Hematopoietic multipotent progenitor cell treated with erythropoietin and hydrocortisone succinate and interleukin-3 and kit ligand, for 8 days (in vitro differentiated cells): Measurements from ENCODE around the gene CREB1.

Experiments used
- DNase-seq: peaks from one replicate; pipeline ENCODE4 v3.0.0-alpha.2; 2015

The CREB1 gene

GRCh38 chr2:207546822-207547221, 17.1 kb downstream of the CREB1 start:
- no peak for DNase-seq

- DNase-seq = peak; percentile 31
These were observed 19.4 kb downstream of the CREB1 start for GRCh38 chr2:207549145-207549544.

- no peak for DNase-seq
These were observed 28.3 kb downstream of the CREB1 start for GRCh38 chr2:207558079-207558491.

GRCh38 chr2:207561386-207562080, 31.8 kb downstream of the CREB1 start:
- DNase-seq = no peak

GRCh38 chr2:207565736-207566500, 36.2 kb downstream of the CREB1 start:
- no peak for DNase-seq

- DNase-seq = peak; percentile 69
These were observed 37.9 kb downstream of the CREB1 start for GRCh38 chr2:207567671-207568070.

- DNase-seq = peak; percentile 24
These were observed 41.6 kb downstream of the CREB1 start for GRCh38 chr2:207571370-207571769.

GRCh38 chr2:207584952-207585351, 55.2 kb downstream of the CREB1 start:
- no peak for DNase-seq

GRCh38 chr2:207587305-207587704, 57.5 kb downstream of the CREB1 start:
- DNase-seq = no peak

GRCh38 chr2:207589143-207589542, 59.4 kb downstream of the CREB1 start:
- no peak for DNase-seq

GRCh38 chr2:207593277-207593676, 63.5 kb downstream of the CREB1 start:
- DNase-seq = no peak

GRCh38 chr2:207594264-207594663, 64.5 kb downstream of the CREB1 start:
- DNase-seq = no peak

GRCh38 chr2:207594731-207595130, 65.0 kb downstream of the CREB1 start:
- DNase-seq = no peak

GRCh38 chr2:207599636-207600035, 69.9 kb downstream of the CREB1 start:
- DNase-seq = no peak

- no peak for DNase-seq
These were observed 70.5 kb downstream of the CREB1 start for GRCh38 chr2:207600231-207600630.

GRCh38 chr2:207601774-207602173, 72.0 kb downstream of the CREB1 start:
- no peak for DNase-seq

GRCh38 chr2:207603486-207603885, 73.7 kb downstream of the CREB1 start:
- no peak for DNase-seq

- DNase-seq = no peak
These were observed 76.6 kb downstream of the CREB1 start for GRCh38 chr2:207606399-207606798.

- DNase-seq = no peak
These were observed 77.1 kb downstream of the CREB1 start for GRCh38 chr2:207606829-207607228.

GRCh38 chr2:207612714-207613113, 83.0 kb downstream of the CREB1 start:
- DNase-seq = no peak

GRCh38 chr2:207614824-207615223, 85.1 kb downstream of the CREB1 start:
- DNase-seq = no peak

GRCh38 chr2:207616185-207616584, 86.4 kb downstream of the CREB1 start:
- DNase-seq = no peak

GRCh38 chr2:207617011-207617671, 87.4 kb downstream of the CREB1 start:
- DNase-seq = no peak

GRCh38 chr2:207619764-207620203, 90.0 kb downstream of the CREB1 start:
- no peak for DNase-seq
